Measurements from ENCODE around the gene ATP10D.
A peak's percentile ranks its signal among the peaks of the same experiment; 100 is the strongest.
"Not testable (repeated sequence)": the region's sequence is repeated elsewhere in the genome, so short reads cannot be mapped to it uniquely, and the experiment has no call there.

The ATP10D gene

GRCh38 chr4:47485047-47485692, at the start of gene ATP10D:
ATP10D (plus strand) TSS chr4:47485275; CDS start chr4:47512541, 27,266 bp downstream.
- peak; percentile 73 to 87 for DNase-seq

GRCh38 chr4:47442980-47443379, 42.1 kb upstream of the ATP10D start:
- no peak for DNase-seq

GRCh38 chr4:47444031-47444430, 41.0 kb upstream of the ATP10D start:
- no peak for DNase-seq

- DNase-seq: no peak
Observed at GRCh38 chr4:47451657-47452056, 33.4 kb upstream of the ATP10D start.

- peak in 1 of 2 donors; percentile 6 for DNase-seq
Observed at GRCh38 chr4:47462799-47463234, 22.3 kb upstream of the ATP10D start.

- DNase-seq: peak; percentile 98
Observed at GRCh38 chr4:47463235-47463956, 21.7 kb upstream of the ATP10D start, which contains the start of gene COMMD8. COMMD8 (minus strand) TSS chr4:47463702; CDS start chr4:47463651, 51 bp downstream.

GRCh38 chr4:47465004-47465403, 20.1 kb upstream of the ATP10D start:
- peak in 1 of 2 donors; percentile 42 for DNase-seq

GRCh38 chr4:47466056-47466785, 18.9 kb upstream of the ATP10D start:
- DNase-seq: no peak

GRCh38 chr4:47468706-47469365, 16.2 kb upstream of the ATP10D start:
- DNase-seq: no peak

- no peak for DNase-seq
Observed at GRCh38 chr4:47469951-47470350, 15.1 kb upstream of the ATP10D start.

- no peak for DNase-seq
Observed at GRCh38 chr4:47471064-47471463, 14.0 kb upstream of the ATP10D start.

- no peak for DNase-seq
Observed at GRCh38 chr4:47471591-47471990, 13.5 kb upstream of the ATP10D start.

GRCh38 chr4:47473141-47473750, 11.8 kb upstream of the ATP10D start:
- no peak for DNase-seq

GRCh38 chr4:47474799-47475198, 10.3 kb upstream of the ATP10D start:
- no peak for DNase-seq

GRCh38 chr4:47475411-47475810, 9.7 kb upstream of the ATP10D start:
- DNase-seq: no peak

- no peak for DNase-seq
Observed at GRCh38 chr4:47478804-47479203, 6.3 kb upstream of the ATP10D start.

GRCh38 chr4:47482326-47482725, 2.7 kb upstream of the ATP10D start:
- DNase-seq: no peak

- no peak for DNase-seq
Observed at GRCh38 chr4:47483745-47484144, 1.3 kb upstream of the ATP10D start.

GRCh38 chr4:47484168-47484567, 907 bp upstream of the ATP10D start:
- no peak for DNase-seq

GRCh38 chr4:47485768-47486167, 693 bp downstream of the ATP10D start:
- DNase-seq: no peak

GRCh38 chr4:47486231-47486673, 1.2 kb downstream of the ATP10D start:
- no peak for DNase-seq

GRCh38 chr4:47486727-47487126, 1.7 kb downstream of the ATP10D start:
- DNase-seq: not testable (repeated sequence)

- no peak for DNase-seq
Observed at GRCh38 chr4:47488706-47489105, 3.6 kb downstream of the ATP10D start.

All from CD4-positive, alpha-beta T cell treated with Interleukin-4 for 1 hour (primary cell).